HG02642 (cell line): ENCODE data around the gene CDH16.
"Not testable (repeated sequence)": the region's sequence is repeated elsewhere in the genome, so short reads cannot be mapped to it uniquely, and the experiment has no call there.

Source experiments
- ATAC-seq: cut with Tn5 transposase; IDR thresholded peaks from one replicate; pipeline ENCODE4 v1.9.1; 2021; ENCODE audit warnings: mild to moderate bottlenecking; ENCODE audit not compliant: unreplicated experiment, poor library complexity

The CDH16 gene

GRCh38 chr16:66918803-66919568 lies at the start of gene CDH16:
Gene CDH16 (minus strand): TSS chr16:66918885. CDS start chr16:66918065, 820 bp downstream.
- no peak for ATAC-seq

- no peak for ATAC-seq
Measured at GRCh38 chr16:66964049-66964448, 45.4 kb upstream of the CDH16 start.

- no peak for ATAC-seq
Measured at GRCh38 chr16:66961914-66962313, 43.2 kb upstream of the CDH16 start.

- ATAC-seq = peak; percentile 79
Measured at GRCh38 chr16:66961065-66961744, 42.5 kb upstream of the CDH16 start, which contains the start of gene CES3. Gene CES3 (plus strand): TSS chr16:66961266. CDS start chr16:66961308, 42 bp downstream.

GRCh38 chr16:66960270-66960669 lies 41.6 kb upstream of the CDH16 start:
- ATAC-seq = no peak

GRCh38 chr16:66959704-66960161 lies 41.0 kb upstream of the CDH16 start:
- no peak for ATAC-seq

GRCh38 chr16:66958857-66959703 lies 40.4 kb upstream of the CDH16 start:
- no peak for ATAC-seq

- not testable (repeated sequence) for ATAC-seq
Measured at GRCh38 chr16:66956154-66956457, 37.4 kb upstream of the CDH16 start.

- ATAC-seq = not testable (repeated sequence)
Measured at GRCh38 chr16:66955363-66956153, 36.9 kb upstream of the CDH16 start.

- no peak for ATAC-seq
Measured at GRCh38 chr16:66954097-66954659, 35.5 kb upstream of the CDH16 start.

GRCh38 chr16:66953462-66954096 lies 34.9 kb upstream of the CDH16 start:
- no peak for ATAC-seq

- no peak for ATAC-seq
Measured at GRCh38 chr16:66952430-66953110, 33.9 kb upstream of the CDH16 start.

- ATAC-seq = no peak
Measured at GRCh38 chr16:66950971-66951790, 32.5 kb upstream of the CDH16 start.

GRCh38 chr16:66950437-66950836 lies 31.8 kb upstream of the CDH16 start:
- ATAC-seq = no peak

- no peak for ATAC-seq
Measured at GRCh38 chr16:66949472-66949871, 30.8 kb upstream of the CDH16 start.

GRCh38 chr16:66948837-66949225 lies 30.1 kb upstream of the CDH16 start:
- no peak for ATAC-seq

GRCh38 chr16:66948134-66948836 lies 29.6 kb upstream of the CDH16 start:
- ATAC-seq = no peak
